Measurements from ENCODE around the gene GMIP.

GMIP gene

GRCh38 chr19:19579533-19580361, 63.7 kb downstream of the GMIP start:
- H3K4me3 ChIP-seq (ENCODE audit: low read length), result no peak overlapping the region
- no peaks in the 10 kb centered on the region for H3K36me3 ChIP-seq (ENCODE audit: control insufficient read depth, low read length)
- no peaks in the 10 kb centered on the region for H4K20me1 ChIP-seq (ENCODE audit: control insufficient read depth, insufficient read depth, low read depth, low read length)
- H3K9me3 ChIP-seq (ENCODE audit: control insufficient read depth, insufficient read depth, low read length), result no peaks in the 10 kb centered on the region
- H3K79me2 ChIP-seq (ENCODE audit: control insufficient read depth, low read length), result no peaks in the 10 kb centered on the region
- TF ChIP-seq EZH2phosphoT487 (IDR thresholded peaks at IDR 0.05; ENCODE audit: borderline replicate concordance, low read length) (no peak), CTCF (IDR thresholded peaks at IDR 0.05; ENCODE audit: low read depth, low read length, poor library complexity, severe bottlenecking) (no peak)
- no peaks in the 10 kb centered on the region for H3K9me2 ChIP-seq (replicated peaks; ENCODE audit: control insufficient read depth, low read length)
- no peak overlapping the region for H3K4me2 ChIP-seq (ENCODE audit: low read length)
- H3K27me3 ChIP-seq (ENCODE audit: control insufficient read depth, low read length), result no peaks in the 10 kb centered on the region
- H3F3A ChIP-seq (ENCODE audit: control insufficient read depth, insufficient read depth), result no peaks in the 10 kb centered on the region
- no peak overlapping the region for H3K27ac ChIP-seq (ENCODE audit: low read depth, low read length)
- no peaks in the 10 kb centered on the region for H3K4me1 ChIP-seq (ENCODE audit: control insufficient read depth, low read length)
